GM12878 (cell line): ENCODE data around the gene ZNF808. TPM values are rescaled to one million over a fixed set of nuclear protein-coding genes. Genes with fewer than 3 reads are reported as not detected.

Source experiments
- CHD4 ChIP-seq: fragments of 200-600 bp; sonication (generic); IDR thresholded peaks from 2 replicates; pipeline ENCODE4 v1.6.1; 2016; ENCODE audit warnings: mild to moderate bottlenecking
- CUX1 ChIP-seq: IDR thresholded peaks from 2 replicates; pipeline ENCODE4 v1.6.1; 2012; ENCODE audit warnings: improper control_type of control experiment, low read depth, low read length; ENCODE audit not compliant: insufficient replicate concordance
- ESRRA ChIP-seq: IDR thresholded peaks from 2 replicates; pipeline ENCODE4 v1.6.1; 2012; ENCODE audit warnings: mild to moderate bottlenecking, low read length, improper control_type of control experiment
- FOS ChIP-seq: IDR thresholded peaks from 3 replicates; pipeline ENCODE4 v1.6.1; 2011; ENCODE audit warnings: borderline replicate concordance; ENCODE audit not compliant: insufficient read length; ENCODE audit errors: extremely low read depth
- HCFC1 ChIP-seq: fragments of 150-350 bp; IDR thresholded peaks from 2 replicates; pipeline ENCODE4 v1.6.1; 2014; ENCODE audit warnings: low read length
- HSF1 ChIP-seq: fragments of 150-350 bp; IDR thresholded peaks from 2 replicates; pipeline ENCODE4 v1.6.1; 2014; ENCODE audit warnings: mild to moderate bottlenecking, low read depth, low read length
- JUND ChIP-seq: IDR thresholded peaks from 2 replicates; pipeline ENCODE4 v1.6.1; 2012; ENCODE audit warnings: low read depth, mild to moderate bottlenecking, low read length, improper control_type of control experiment, moderate library complexity
- LARP7 ChIP-seq: fragments of 450-650 bp; IDR thresholded peaks from 2 replicates; pipeline ENCODE4 v1.6.1; 2017; ENCODE audit warnings: mild to moderate bottlenecking
- MXI1 ChIP-seq: fragments of 150-350 bp; IDR thresholded peaks from 2 replicates; pipeline ENCODE4 v1.6.1; 2011; ENCODE audit warnings: low read depth, mild to moderate bottlenecking, inconsistent platforms, low read length, improper control_type of control experiment
- NFXL1 ChIP-seq: fragments of 450-650 bp; IDR thresholded peaks from 2 replicates; pipeline ENCODE4 v1.6.1; 2017; ENCODE audit warnings: antibody characterized with exemption, mild to moderate bottlenecking, borderline replicate concordance
- RELB ChIP-seq: fragments of 450-650 bp; IDR thresholded peaks from 2 replicates; pipeline ENCODE4 v1.6.1; 2017; ENCODE audit warnings: low read depth, mild to moderate bottlenecking, moderate library complexity
- RFX5 ChIP-seq: IDR thresholded peaks from 2 replicates; pipeline ENCODE4 v1.6.1; 2011; ENCODE audit warnings: low read depth, low read length, improper control_type of control experiment
- STAT3 ChIP-seq: IDR thresholded peaks from 2 replicates; pipeline ENCODE4 v1.6.1; 2011; ENCODE audit warnings: low read depth, low read length, improper control_type of control experiment
- SUZ12 ChIP-seq: fragments of 200-600 bp; sonication (generic); IDR thresholded peaks from one replicate; pipeline ENCODE4 v1.6.1; 2018; ENCODE audit warnings: antibody characterized with exemption, mild to moderate bottlenecking; ENCODE audit not compliant: unreplicated experiment
- YBX1 ChIP-seq: fragments of 450-650 bp; IDR thresholded peaks from 2 replicates; pipeline ENCODE4 v1.6.1; 2016; ENCODE audit warnings: antibody characterized with exemption
- YY1 ChIP-seq: IDR thresholded peaks from 2 replicates; pipeline ENCODE4 v1.6.1; 2011; ENCODE audit warnings: low read depth, mild to moderate bottlenecking, low read length
- ZNF207 ChIP-seq: fragments of 450-650 bp; IDR thresholded peaks from 2 replicates; pipeline ENCODE4 v1.6.1; 2014; ENCODE audit warnings: antibody characterized with exemption, mild to moderate bottlenecking, borderline replicate concordance
- ZNF274 ChIP-seq: IDR thresholded peaks from one replicate; pipeline ENCODE4 v1.8.0; 2011; ENCODE audit not compliant: insufficient read length, insufficient read depth
- ZSCAN29 ChIP-seq: fragments of 450-650 bp; IDR thresholded peaks from 2 replicates; pipeline ENCODE4 v1.6.1; 2017; ENCODE audit warnings: mild to moderate bottlenecking, moderate library complexity
- polyA plus RNA-seq, 11 experiments: library from polyadenylated mRNA; depleted of rRNA in 4 of 11; unstranded in 6 of 11; stranded (reverse) in 5 of 11; fragments of >200 nt; fragmentation: Nextera tagmentation in 4 of 11; fragmentation: Illumina TruSeq in 1 of 11; extraction: Ambion mirVana in 4 of 11; extraction: Trizol in 1 of 11; gene quantifications; 1 replicate in 1 of 11; 2 replicates in 10 of 11; pipeline versions ENCODE4 v1.2.1 to v1.2.3, GENCODE V29; 2011 to 2016; ENCODE audit warnings: inconsistent platforms in 2 of 11, missing spikeins in 2 of 11, low read depth in 1 of 11
- total RNA-seq, 4 experiments: library from RNA; depleted of rRNA in 3 of 4; stranded (reverse); fragments of >200 nt in 3 of 4; fragmentation: Illumina TruSeq in 1 of 4; extraction: Trizol in 1 of 4; gene quantifications; 2 replicates each; pipeline versions ENCODE4 v1.2.1 to v1.2.3, GENCODE V29; 2013 to 2021

Gene ZNF808
- total and polyA plus RNA-seq, 10 of the 15 experiments (the other 5 are each of a cell fraction or from before 2014, with no cell fraction given): 2.1 to 20.2 (median 7.2) TPM

- TF ChIP-seq HSF1: no peak
- TF ChIP-seq JUND: no peak
- TF ChIP-seq CHD4: no peak
- peak; percentile 50; the same call in 1 of the 2 replicates for TF ChIP-seq LARP7
- no peak for TF ChIP-seq ZNF274
- TF ChIP-seq ZNF207: peak; percentile 62; the same call in 1 of the 2 replicates
- no peak for TF ChIP-seq CUX1
- no peak for TF ChIP-seq ESRRA
- TF ChIP-seq ZSCAN29: 0 out of 2 replicates have a peak, but pooled peaks have one; percentile 28
- TF ChIP-seq NFXL1: no peak
- TF ChIP-seq YBX1: no peak
- peak; percentile 39; the same call in 1 of the 2 replicates for TF ChIP-seq RELB
- peak; percentile 22; the same call in 1 of the 2 replicates for TF ChIP-seq HCFC1
- no peak for TF ChIP-seq YY1
- peak; percentile 70 for TF ChIP-seq MXI1
- TF ChIP-seq SUZ12: no peak
- no peak for TF ChIP-seq FOS
- TF ChIP-seq RFX5: no peak
- no peak for TF ChIP-seq STAT3
Measured at GRCh38 chr19:52570000-52570861, 42.8 kb downstream of the ZNF808 start, which contains the start of gene ZNF701 (continued).
